Vagina (tissue), 2 donors: Measurements from ENCODE around the gene HNF1A.

Experiments
- POLR2AphosphoS5 ChIP-seq, 2 donors: sonication (generic); formaldehyde crosslinking; IDR thresholded peaks; one replicate each; pipeline ENCODE4 v1.9.0; 2017; ENCODE audit warnings: antibody characterized with exemption in 2 of 2, mild to moderate bottlenecking in 2 of 2, low read depth in 1 of 2; ENCODE audit not compliant: insufficient read depth in 1 of 2
- TF ChIP-seq, protein P1 (sequence below), 3 experiments: fragments of 450-650 bp in 2 of 3; fragments of 200-600 bp in 1 of 3; sonication (generic) in 1 of 3; IDR thresholded peaks; one replicate each; pipeline ENCODE4 v1.5.1; 2017 to 2019; ENCODE audit warnings: antibody characterized with exemption in 3 of 3, mild to moderate bottlenecking in 2 of 3, moderate library complexity in 2 of 3

GRCh38 chr12:120984351-120984898 lies 6.1 kb downstream of the HNF1A start:
- TF ChIP-seq, protein P1, sequence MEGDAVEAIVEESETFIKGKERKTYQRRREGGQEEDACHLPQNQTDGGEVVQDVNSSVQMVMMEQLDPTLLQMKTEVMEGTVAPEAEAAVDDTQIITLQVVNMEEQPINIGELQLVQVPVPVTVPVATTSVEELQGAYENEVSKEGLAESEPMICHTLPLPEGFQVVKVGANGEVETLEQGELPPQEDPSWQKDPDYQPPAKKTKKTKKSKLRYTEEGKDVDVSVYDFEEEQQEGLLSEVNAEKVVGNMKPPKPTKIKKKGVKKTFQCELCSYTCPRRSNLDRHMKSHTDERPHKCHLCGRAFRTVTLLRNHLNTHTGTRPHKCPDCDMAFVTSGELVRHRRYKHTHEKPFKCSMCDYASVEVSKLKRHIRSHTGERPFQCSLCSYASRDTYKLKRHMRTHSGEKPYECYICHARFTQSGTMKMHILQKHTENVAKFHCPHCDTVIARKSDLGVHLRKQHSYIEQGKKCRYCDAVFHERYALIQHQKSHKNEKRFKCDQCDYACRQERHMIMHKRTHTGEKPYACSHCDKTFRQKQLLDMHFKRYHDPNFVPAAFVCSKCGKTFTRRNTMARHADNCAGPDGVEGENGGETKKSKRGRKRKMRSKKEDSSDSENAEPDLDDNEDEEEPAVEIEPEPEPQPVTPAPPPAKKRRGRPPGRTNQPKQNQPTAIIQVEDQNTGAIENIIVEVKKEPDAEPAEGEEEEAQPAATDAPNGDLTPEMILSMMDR (IDR thresholded peaks at IDR 0.05) = no peak
- TF ChIP-seq POLR2AphosphoS5 (IDR thresholded peaks at IDR 0.05; ENCODE audit: insufficient read depth in 1 of 2, low read depth in 1 of 2) = no peak
